Subcutaneous abdominal adipose tissue (tissue), 5 donors: ENCODE data around the gene FLNC.

Source experiments
- H3K27ac ChIP-seq: one replicate; pipeline ENCODE4 v1.7.0; 2013; ENCODE audit warnings: low read depth, mild to moderate bottlenecking, inconsistent platforms, low read length, moderate library complexity
- H3K27me3 ChIP-seq, 5 donors: one replicate each; pipeline ENCODE4 v1.7.0; 2013; ENCODE audit warnings: low read length in 5 of 5, inconsistent platforms in 1 of 5; ENCODE audit not compliant: control insufficient read depth in 5 of 5, insufficient read depth in 4 of 5
- H3K36me3 ChIP-seq, 5 donors: one replicate each; pipeline ENCODE4 v1.7.0; 2013; ENCODE audit warnings: low read length in 5 of 5; ENCODE audit not compliant: control insufficient read depth in 5 of 5, insufficient read depth in 5 of 5
- H3K4me1 ChIP-seq, 5 donors: one replicate each; pipeline ENCODE4 v1.7.0; 2013; ENCODE audit warnings: low read length in 5 of 5, mild to moderate bottlenecking in 3 of 5, moderate library complexity in 1 of 5; ENCODE audit not compliant: control insufficient read depth in 5 of 5, insufficient read depth in 5 of 5
- H3K4me3 ChIP-seq, 5 donors: one replicate each; pipeline ENCODE4 v1.7.0; 2013; ENCODE audit warnings: low read length in 5 of 5, low read depth in 1 of 5
- H3K9ac ChIP-seq, 5 donors: one replicate each; pipeline ENCODE4 v1.7.0; 2013; ENCODE audit warnings: low read length in 5 of 5, mild to moderate bottlenecking in 4 of 5, moderate library complexity in 3 of 5
- H3K9me3 ChIP-seq, 5 donors: one replicate each; pipeline ENCODE4 v1.7.0; 2013; ENCODE audit warnings: low read length in 5 of 5; ENCODE audit not compliant: control insufficient read depth in 5 of 5
- donor health status: healthy.
- donor health status: healthy.
- donor health status: healthy.
- donor health status: healthy.
- donor health status: healthy.

The FLNC gene

DNA sequence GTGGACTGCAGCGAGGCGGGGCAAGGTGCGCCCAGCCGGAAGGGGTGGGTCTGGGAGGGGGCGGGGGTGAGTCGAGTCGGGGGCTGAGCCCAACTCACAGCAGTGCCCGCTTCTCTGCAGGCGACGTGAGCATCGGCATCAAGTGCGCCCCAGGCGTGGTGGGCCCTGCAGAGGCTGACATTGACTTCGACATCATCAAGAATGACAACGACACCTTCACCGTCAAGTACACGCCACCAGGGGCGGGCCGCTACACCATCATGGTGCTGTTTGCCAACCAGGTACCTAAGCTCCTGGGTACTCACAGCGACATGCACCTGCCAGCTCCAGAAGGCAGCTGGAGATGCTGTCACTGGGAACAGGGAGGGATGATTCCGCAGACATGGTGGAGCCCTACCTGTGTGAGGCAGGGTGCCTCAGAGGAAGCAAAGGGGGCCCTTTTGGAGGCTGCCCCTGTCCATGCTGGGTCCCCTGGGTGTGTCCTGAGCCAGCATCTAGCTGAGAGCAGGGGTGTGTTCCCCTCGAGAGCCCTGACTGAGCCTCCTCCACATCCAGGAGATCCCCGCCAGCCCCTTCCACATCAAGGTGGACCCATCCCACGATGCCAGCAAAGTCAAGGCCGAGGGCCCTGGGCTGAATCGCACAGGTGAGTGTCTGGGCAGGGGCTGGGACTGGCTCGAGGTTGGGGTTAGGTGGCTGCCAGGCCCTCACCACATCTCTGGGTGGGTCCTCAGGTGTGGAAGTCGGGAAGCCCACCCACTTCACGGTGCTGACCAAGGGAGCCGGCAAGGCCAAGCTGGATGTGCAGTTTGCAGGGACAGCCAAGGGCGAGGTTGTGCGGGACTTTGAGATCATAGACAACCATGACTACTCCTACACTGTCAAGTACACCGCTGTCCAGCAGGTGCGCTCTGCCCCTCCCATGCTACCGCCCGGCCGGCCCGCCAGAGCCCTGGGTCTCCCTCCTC is 12.8 kb downstream of the FLNC start:
- no peak overlapping the region for H3K27ac ChIP-seq
- peaks cover 0 to 33% (median 7%) of the 10 kb centered on the region in 5 donors for H3K36me3 ChIP-seq
- peaks cover 0 to 2% (median 0%) of the 10 kb centered on the region in 5 donors for H3K4me1 ChIP-seq
- H3K4me3 ChIP-seq, result no peak overlapping the region
- no peaks in the 10 kb centered on the region for H3K27me3 ChIP-seq
- no peaks in the 10 kb centered on the region for H3K9me3 ChIP-seq
- H3K9ac ChIP-seq, result no peak overlapping the region

DNA sequence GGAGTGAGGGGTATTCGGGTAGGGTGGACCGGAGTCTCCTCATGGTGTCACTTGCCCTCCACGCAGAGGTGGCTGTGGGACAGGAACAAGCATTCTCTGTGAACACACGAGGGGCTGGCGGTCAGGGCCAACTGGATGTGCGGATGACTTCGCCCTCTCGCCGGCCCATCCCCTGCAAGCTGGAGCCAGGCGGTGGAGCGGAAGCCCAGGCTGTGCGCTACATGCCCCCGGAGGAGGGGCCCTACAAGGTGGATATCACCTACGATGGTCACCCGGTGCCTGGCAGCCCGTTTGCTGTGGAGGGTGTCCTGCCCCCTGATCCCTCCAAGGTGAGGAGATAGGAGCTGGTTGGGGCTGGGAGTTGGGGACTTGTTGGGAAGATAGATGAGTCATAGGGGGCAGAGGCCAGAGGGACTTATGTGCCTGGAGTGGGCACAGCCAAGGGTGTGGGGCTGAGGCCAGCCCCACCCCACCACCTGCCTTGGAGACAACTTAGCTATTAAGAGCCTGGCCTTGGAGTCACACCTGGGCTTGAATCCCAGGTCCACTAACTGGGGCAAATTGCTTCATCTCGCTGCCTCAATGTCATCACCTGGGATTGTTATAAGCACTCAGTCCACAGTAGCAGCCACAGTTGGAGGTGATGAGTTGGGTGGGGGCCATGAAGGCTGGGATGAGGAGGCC is 13.9 kb downstream of the FLNC start:
- H3K27ac ChIP-seq, result no peak overlapping the region
- H3K27me3 ChIP-seq, result no peaks in the 10 kb centered on the region
- H3K9ac ChIP-seq, result no peak overlapping the region
- H3K4me1 ChIP-seq, result peaks cover 0 to 2% (median 0%) of the 10 kb centered on the region in 5 donors
- H3K4me3 ChIP-seq, result no peak overlapping the region
- no peaks in the 10 kb centered on the region for H3K9me3 ChIP-seq
- H3K36me3 ChIP-seq, result peaks cover 0 to 32% (median 7%) of the 10 kb centered on the region in 5 donors

DNA sequence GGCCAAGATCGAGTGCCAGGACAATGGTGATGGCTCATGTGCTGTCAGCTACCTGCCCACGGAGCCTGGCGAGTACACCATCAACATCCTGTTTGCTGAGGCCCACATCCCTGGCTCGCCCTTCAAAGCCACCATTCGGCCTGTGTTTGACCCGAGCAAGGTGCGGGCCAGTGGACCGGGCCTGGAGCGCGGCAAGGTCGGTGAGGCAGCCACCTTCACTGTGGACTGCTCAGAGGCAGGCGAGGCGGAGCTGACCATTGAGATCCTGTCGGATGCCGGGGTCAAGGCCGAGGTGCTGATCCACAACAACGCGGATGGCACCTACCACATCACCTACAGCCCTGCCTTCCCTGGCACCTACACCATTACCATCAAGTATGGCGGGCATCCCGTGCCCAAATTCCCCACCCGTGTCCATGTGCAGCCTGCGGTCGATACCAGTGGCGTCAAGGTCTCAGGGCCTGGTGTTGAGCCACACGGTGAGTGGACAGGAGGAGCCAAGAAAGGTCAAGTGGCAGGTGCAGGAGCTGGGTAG is 14.6 kb downstream of the FLNC start:
- no peak overlapping the region for H3K9ac ChIP-seq
- H3K9me3 ChIP-seq, result no peaks in the 10 kb centered on the region
- no peak overlapping the region for H3K27ac ChIP-seq
- peaks cover 0 to 2% (median 0%) of the 10 kb centered on the region in 5 donors for H3K4me1 ChIP-seq
- peaks cover 0 to 31% (median 9%) of the 10 kb centered on the region in 5 donors for H3K36me3 ChIP-seq
- no peaks in the 10 kb centered on the region for H3K27me3 ChIP-seq
- no peak overlapping the region for H3K4me3 ChIP-seq

DNA sequence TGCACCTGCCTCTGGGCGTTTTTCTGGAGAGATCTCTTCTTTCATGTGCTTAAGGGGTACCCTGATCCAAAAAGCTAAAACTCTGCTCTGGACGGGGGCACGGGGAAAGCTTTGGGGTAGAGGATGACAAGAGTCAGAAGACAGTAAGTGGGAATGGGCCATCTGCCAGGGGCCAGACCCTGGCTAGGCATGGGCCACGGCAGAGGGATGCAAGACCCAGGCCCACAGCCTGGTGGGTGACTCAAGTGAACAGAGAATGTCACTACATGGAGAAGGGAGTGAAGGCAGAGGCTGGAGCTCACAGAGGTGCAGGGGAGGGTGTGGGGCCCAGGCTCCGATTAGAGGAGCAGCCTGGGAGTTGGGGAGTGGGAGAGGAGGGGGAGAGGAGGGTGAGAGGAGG is 15.3 kb downstream of the FLNC start:
- Histone ChIP-seq H3K4me3 (no peak overlapping the region), H3K36me3 (peaks cover 0 to 29% (median 11%) of the 10 kb centered on the region in 5 donors), H3K9ac (no peak overlapping the region), H3K27me3 (no peaks in the 10 kb centered on the region), H3K9me3 (no peaks in the 10 kb centered on the region), H3K27ac (no peak overlapping the region), H3K4me1 (peaks cover 0 to 2% (median 0%) of the 10 kb centered on the region in 5 donors)

- Histone ChIP-seq H3K36me3 (peaks cover 0 to 32% (median 11%) of the 10 kb centered on the region in 5 donors), H3K27ac (no peak overlapping the region), H3K4me1 (peaks cover 0 to 2% (median 0%) of the 10 kb centered on the region in 5 donors), H3K9ac (no peak overlapping the region), H3K9me3 (no peaks in the 10 kb centered on the region), H3K27me3 (no peaks in the 10 kb centered on the region), H3K4me3 (no peak overlapping the region)
Measured at GRCh38 chr7:128845987-128846386, 15.8 kb downstream of the FLNC start.

DNA sequence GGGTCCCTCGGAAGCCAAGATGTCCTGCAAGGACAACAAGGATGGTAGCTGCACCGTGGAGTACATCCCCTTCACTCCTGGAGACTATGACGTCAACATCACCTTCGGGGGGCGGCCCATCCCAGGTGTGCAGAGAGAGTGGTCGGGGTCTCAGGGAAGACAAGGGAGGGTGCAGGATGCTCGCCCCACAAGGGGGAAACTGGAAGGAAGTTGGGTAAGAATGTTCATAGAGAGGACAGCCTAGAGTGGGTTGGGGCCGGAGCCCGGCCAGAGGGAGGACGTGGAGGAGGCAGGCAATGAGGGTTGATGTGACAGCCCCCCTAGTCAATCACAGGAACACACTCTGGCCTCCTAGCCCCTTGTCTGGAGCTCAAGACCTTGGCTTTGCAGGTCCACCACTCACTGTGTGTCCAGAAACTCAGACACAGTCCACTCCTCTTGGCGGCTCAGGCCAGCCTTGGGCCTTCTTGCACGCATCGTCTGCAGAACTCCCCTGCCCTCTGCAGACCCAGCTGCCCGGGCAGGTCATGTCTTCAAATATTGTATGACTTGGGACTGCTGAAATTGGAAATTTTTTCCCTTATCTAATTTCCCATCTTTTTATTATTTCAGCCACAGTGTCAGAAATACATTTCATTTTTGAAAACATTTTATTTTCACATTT is 16.7 kb downstream of the FLNC start:
- no peak overlapping the region for H3K4me3 ChIP-seq
- no peak overlapping the region for H3K27ac ChIP-seq
- no peak overlapping the region for H3K9ac ChIP-seq
- no peaks in the 10 kb centered on the region for H3K9me3 ChIP-seq
- H3K4me1 ChIP-seq, result peaks cover 0 to under 1% (median 0%) of the 10 kb centered on the region in 5 donors
- H3K36me3 ChIP-seq, result peaks cover 0 to 36% (median 16%) of the 10 kb centered on the region in 5 donors
- H3K27me3 ChIP-seq, result no peaks in the 10 kb centered on the region

- no peak overlapping the region for H3K27ac ChIP-seq
- no peaks in the 10 kb centered on the region for H3K9me3 ChIP-seq
- H3K36me3 ChIP-seq, result peaks cover 0 to 35% (median 18%) of the 10 kb centered on the region in 5 donors
- no peaks in the 10 kb centered on the region for H3K4me1 ChIP-seq
- H3K9ac ChIP-seq, result no peak overlapping the region
- no peaks in the 10 kb centered on the region for H3K27me3 ChIP-seq
- no peak overlapping the region for H3K4me3 ChIP-seq
Measured at GRCh38 chr7:128847721-128848211, 17.6 kb downstream of the FLNC start.

DNA sequence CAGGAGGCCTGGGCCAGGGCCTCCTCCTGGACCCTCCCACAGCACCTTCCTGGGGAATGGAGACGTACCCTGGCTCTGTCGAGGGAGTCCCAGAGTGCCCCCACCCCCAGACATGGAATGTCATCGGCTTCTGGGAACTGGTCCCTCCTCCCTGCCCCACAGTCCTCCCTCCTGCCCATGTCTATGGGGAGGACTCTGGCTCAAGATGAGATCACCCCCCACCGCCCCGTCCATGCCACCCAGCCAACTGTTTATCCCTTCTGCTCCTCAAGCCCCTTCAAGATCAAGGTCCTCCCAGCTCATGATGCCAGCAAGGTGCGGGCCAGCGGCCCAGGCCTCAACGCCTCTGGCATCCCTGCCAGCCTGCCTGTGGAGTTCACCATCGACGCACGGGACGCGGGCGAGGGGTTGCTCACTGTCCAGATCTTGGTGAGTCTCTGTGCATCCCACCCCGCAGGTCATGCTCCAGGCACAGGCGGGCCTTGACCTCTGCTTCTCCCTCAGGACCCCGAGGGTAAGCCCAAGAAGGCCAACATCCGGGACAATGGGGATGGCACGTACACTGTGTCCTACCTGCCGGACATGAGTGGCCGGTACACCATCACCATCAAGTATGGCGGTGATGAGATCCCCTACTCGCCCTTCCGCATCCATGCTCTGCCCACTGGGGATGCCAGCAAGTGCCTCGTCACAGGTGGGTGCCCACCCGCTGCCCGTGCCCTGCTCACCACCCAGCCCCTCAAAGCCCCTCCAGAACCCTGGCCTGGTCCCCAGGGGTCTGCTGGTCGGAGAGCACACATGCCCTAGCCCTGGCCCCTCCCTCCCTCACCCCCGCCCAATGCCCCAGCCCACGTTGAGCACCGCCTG is 18.3 kb downstream of the FLNC start:
- H3K36me3 ChIP-seq, result peaks cover 0 to 33% (median 16%) of the 10 kb centered on the region in 5 donors
- no peaks in the 10 kb centered on the region for H3K27me3 ChIP-seq
- no peak overlapping the region for H3K4me3 ChIP-seq
- H3K27ac ChIP-seq, result no peak overlapping the region
- H3K9me3 ChIP-seq, result no peaks in the 10 kb centered on the region
- H3K4me1 ChIP-seq, result no peaks in the 10 kb centered on the region
- H3K9ac ChIP-seq, result no peak overlapping the region

DNA sequence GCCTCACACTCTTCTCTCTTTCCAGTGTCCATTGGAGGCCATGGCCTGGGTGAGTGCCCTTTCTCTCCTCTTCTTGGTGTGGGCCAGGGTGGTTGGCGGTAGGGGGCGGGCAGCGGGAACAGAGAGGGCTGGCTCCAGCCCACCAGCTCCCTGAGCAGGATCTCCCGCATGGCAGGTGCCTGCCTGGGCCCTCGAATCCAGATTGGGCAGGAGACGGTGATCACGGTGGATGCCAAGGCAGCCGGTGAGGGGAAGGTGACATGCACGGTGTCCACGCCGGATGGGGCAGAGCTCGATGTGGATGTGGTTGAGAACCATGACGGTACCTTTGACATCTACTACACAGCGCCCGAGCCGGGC is 18.9 kb downstream of the FLNC start:
- H3K9me3 ChIP-seq, result no peaks in the 10 kb centered on the region
- H3K9ac ChIP-seq, result no peak overlapping the region
- H3K36me3 ChIP-seq, result peaks cover 0 to 35% (median 15%) of the 10 kb centered on the region in 5 donors
- no peak overlapping the region for H3K4me3 ChIP-seq
- no peaks in the 10 kb centered on the region for H3K4me1 ChIP-seq
- no peak overlapping the region for H3K27ac ChIP-seq
- no peaks in the 10 kb centered on the region for H3K27me3 ChIP-seq
